G401 (cell line): ENCODE measurements around the gene RCVRN. TPM values are rescaled to one million over a fixed set of nuclear protein-coding genes. Genes with fewer than 3 reads are reported as not detected.
A peak's percentile ranks its signal among the peaks of the same experiment; 100 is the strongest.

Experiments used
- DNase-seq: peaks from one replicate; pipeline ENCODE4 v3.0.0-alpha.2; 2015; ENCODE audit warnings: low spot score
- in situ Hi-C: cut with HindIII; loops from 2 replicates; pipeline ENCODE4 v1.10.0; 2016; ENCODE audit warnings: low sequenced_read_pairs, mixed read lengths
- total RNA-seq: library from RNA; depleted of rRNA; stranded (reverse); fragments of >200 nt; shearing (Covaris generic); gene quantifications from 2 replicates; pipeline ENCODE4 v1.2.3, GENCODE V29; 2014

Gene RCVRN
- total RNA-seq, 1 experiment from 2014 or later = not detected

DNA sequence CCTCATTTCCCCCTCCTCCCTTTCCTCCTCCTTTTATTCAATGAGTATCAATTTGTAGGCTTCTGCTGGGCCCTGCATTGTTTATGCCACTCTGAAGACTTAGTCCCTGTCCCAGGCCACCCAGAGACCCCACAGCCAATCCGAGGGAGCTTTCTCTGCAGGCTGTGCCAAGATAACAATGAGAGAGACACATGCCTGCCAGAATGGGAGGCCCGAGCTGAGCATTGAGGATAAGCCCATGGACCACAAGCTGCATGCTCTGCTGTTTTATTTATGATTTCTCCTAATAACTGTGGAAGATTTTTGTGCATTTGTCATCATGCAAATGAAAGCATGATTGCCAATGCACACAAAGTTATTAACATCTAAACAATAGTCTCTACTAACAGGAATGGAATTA lies 3.0 kb downstream of the RCVRN start:
- no peak for DNase-seq
- in situ Hi-C loops = no loop called here

GRCh38 chr17:9900784-9901183 lies 4.3 kb downstream of the RCVRN start:
- in situ Hi-C loops = no loop called here
- DNase-seq = no peak

GRCh38 chr17:9900044-9900594 lies 5.0 kb downstream of the RCVRN start:
- no peak for DNase-seq
- in situ Hi-C loops = no loop called here

DNA sequence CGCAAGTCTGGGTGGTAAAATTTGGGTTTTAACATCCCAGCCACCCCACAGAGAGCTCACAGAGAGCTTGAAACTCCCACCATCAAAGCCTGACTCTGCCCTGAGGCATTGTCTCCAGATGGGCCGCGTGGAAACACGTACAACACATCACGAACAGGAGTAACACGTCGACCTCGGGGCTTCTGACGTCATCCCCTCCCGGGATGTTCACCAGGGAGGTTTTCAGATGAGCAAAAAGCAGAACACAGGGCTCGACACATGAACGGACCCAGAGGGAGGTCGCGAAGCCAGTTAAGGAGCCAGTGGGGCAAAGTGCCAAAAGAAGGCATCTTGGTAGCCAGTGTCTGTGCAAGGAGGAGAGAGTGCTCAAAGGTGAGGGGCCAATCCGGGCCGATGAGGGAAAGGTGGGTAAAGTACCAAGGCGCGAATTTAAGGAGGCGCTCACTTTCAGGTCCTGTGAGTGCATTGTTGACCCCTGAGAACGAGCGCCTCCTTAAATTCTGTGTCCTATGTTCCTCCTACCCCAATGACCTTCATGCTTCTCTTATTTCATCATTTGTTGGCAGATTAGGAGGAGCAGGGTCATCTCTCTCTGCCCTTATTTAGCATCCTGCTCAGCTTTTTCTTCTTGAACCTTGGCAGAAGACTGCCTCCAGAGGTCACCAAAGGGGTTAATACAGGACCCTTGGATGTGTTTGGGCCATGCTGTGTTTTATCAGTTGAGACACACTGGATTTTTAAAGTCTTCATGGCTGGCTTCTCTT lies 5.6 kb downstream of the RCVRN start:
- in situ Hi-C loops = no loop called here
- no peak for DNase-seq

DNA sequence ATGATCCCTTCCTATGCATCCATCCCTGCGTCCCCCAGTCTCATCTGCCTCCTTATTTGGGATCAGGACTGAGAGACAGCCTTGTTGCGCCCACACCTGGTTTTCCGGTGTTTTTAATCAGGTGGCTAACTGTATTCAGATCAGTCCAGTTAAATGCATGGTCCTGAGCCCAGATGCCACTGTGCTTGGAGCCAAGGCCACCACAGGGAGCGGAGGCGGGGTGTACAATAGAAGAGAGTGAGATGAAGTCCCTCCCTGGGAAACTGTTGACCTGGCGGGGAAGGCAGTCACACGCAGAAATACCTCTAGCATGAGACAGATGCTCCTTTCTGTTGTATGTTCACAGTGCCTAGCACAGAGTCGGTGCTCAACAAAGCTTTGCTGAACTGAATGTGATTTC lies 6.3 kb downstream of the RCVRN start:
- in situ Hi-C loops = no loop called here

GRCh38 chr17:9897372-9897968 lies 7.6 kb downstream of the RCVRN start:
- in situ Hi-C loops = no loop called here

More for the DNA sequence above, 6.3 kb downstream of the RCVRN start:
- DNase-seq = peak; percentile 71

GRCh38 chr17:9895923-9896322 lies 9.1 kb downstream of the RCVRN start:
- no peak for DNase-seq
- in situ Hi-C loops = no loop called here

More at GRCh38 chr17:9897372-9897968, 7.6 kb downstream of the RCVRN start:
- DNase-seq = no peak

DNA sequence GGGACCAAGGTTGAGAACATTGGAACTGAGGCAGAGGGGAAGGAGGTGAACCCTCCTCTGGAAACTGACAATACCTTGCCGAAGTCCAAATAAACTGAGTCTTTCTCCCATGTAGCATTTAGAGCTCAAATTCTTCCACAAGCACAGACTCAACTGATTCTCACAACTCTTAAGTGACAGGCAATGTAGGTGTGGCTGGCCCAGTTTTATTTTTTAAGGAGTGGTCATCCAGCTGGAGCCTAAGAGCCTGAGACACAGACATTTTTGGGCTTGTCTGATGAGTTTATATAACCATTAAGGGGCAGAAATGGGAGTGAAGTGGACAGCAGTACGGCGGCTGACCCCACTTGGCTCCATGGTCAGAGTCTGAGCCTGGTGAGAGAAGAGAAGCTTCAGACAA lies 10.8 kb downstream of the RCVRN start:
- no peak for DNase-seq
- in situ Hi-C loops = no loop called here

DNA sequence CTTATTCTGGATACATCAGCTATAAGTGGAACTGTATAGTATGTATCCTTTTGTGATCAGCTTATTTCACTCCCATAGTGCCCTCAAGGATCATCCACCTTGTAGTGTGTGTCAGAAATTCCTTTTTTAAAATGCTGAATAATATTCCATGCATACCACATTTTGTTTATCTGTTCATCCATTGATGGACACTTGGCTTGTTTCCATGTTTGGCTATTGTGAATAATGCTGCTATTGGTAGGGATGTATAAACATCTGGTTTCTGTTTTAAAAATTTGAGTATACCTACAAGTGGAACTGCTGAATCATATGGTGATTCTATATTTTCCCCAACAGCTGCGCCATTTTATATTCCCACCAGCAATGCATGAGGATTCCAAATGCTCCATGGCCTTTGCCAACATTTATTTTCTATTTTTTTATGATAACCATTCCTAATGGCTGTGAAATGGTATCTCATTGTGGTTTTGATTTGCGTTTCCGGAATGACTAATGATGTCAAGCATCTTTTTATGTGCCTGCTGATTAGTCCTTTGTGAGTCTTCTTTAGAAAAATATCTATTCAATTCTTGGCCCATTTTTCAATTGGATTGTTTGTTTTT lies 11.6 kb downstream of the RCVRN start:
- DNase-seq = no peak
- in situ Hi-C loops = no loop called here

DNA sequence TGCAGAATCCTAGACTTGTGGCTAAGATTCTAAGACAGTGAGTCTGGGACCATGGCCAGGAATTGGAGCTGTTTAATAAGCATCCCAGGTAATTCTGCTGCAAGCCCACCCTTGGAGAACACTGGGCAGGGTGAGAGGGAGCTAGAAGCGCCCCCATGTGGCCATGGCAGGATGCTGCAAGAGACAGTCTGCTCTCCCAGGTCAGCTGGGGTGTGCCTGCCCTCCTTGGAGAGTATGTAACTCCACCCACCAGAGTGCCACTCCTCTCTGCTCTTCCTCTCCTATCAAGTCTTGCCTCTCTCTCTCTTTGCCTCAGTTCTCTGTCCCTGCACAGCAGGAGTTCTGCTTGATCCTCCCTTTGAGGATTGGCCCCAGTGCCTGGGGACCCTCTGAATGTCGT lies 14.9 kb downstream of the RCVRN start:
- DNase-seq = no peak
- in situ Hi-C loops = no loop called here

- no peak for DNase-seq
- in situ Hi-C loops = no loop called here
These were observed 17.6 kb downstream of the RCVRN start for GRCh38 chr17:9887508-9887907.

GRCh38 chr17:9886141-9886930 lies 18.7 kb downstream of the RCVRN start:
- in situ Hi-C loops = no loop called here
- DNase-seq = peak; percentile 71

DNA sequence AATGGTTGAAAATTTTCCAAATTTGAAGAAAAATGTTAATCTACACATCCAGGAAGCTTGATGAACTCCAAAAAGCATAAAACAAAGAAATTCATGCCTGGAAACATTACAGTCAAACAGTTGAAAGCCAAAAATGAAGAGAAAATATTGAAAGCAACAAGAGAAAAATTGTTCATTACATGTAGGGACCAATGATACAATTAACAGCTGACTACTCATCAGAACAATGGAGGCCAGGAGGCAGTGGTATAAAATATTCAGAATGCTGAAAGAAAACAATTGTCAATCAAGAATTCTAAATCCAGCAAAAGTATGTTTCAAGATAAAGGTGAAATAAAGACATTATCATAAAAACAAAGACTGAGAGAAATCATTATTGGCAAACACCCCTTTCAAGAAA lies 21.6 kb downstream of the RCVRN start:
- in situ Hi-C loops = no loop called here
- no peak for DNase-seq

DNA sequence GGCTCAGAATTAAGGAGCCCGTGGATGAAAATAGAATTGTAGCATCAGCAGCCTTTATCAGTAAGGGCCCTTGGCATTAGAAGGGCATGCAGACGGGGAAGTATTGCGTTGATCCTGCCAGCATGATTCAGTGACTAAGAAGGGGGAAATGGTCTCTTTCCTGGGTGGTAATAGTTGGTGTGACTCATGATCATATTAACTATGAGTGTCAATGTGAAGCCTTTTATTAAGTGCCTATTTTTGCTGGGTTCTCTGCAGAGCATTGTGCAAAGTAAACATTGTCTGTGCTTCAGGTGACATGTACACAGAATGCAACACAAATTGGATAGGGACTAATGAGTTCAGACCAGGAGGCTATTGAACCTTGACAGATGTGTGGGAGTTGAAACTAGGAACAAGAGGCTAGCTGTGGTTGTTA lies 24.5 kb downstream of the RCVRN start:
- no peak for DNase-seq
- in situ Hi-C loops = no loop called here

DNA sequence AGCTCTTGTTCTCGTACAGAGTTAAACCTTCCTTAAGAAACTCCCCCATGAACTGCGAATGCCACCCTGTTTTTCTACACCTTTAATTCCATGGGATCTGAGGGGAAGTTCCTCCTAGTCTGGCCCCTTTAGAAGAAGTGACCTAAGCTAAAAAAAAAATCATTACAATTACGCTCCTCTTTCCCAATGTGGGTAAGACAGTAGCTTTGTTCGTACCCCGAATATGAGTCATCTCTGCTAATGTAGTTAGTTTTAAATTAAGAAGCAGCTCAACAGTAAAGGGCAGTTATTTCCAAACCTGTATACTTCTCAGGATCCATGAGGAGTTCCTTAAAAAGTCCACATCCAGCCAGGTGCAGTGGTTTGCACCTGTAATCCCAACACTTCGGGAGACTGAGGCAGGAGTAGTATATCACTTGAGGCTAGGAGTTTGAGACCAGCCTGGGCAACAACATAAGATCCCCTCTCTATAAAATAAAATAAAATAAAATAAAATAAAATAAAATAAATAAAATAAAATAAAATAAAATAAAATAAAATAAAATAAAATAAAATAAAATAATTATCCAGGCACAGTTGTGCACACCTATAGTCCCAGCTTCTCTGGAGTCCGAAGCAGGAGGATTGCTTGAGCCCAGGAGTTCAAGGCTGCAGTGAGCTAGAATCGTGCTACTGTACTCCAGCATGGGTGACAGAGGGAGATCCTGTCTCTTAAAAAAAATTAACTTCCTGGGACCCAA lies 26.1 kb downstream of the RCVRN start:
- DNase-seq = no peak
- in situ Hi-C loops = no loop called here

- in situ Hi-C loops = no loop called here
- DNase-seq = no peak
These were observed 26.7 kb downstream of the RCVRN start for GRCh38 chr17:9878356-9878755.

GRCh38 chr17:9875441-9875840 lies 29.6 kb downstream of the RCVRN start:
- in situ Hi-C loops = no loop called here
- no peak for DNase-seq

DNA sequence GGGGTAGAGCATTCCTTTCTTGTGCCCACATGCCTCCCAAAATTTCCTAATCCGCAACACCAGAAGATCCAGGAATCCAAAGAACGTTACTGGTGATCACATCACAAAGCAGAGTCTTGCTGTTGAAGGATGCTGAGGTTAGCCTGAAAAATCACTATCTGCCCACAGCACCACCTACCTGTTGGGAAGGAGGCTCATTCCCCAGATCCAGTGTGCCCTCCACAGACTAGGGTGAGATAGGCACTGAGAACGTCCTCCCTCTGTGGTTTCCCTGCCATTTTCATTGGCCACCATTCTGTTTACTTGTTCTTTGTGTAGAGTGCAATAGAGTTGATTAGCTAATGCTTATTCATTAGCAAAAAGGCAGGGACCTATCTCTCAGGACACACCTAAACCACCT lies 30.3 kb downstream of the RCVRN start:
- in situ Hi-C loops = no loop called here

DNA sequence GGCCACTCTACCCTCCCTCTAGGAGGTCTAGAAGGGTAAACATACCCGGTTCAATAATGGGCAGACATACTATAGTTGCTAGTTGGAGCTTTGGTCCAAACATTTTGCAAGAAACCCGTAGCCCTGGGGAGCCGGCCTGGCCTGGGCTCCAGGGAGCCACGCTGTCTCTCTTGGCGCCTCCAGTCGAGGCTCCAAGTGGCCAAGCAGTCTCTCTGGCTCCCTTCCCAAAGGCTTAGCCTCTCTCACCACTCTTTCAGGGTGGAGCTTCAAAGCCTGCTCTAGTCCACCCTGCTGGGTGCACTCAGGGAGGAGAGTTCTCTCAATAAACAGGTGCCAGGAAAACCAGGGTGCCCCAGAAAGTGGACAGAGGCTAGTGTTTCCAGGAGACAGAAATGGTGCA lies 32.2 kb downstream of the RCVRN start:
- in situ Hi-C loops = no loop called here

More for the DNA sequence above, 30.3 kb downstream of the RCVRN start:
- DNase-seq = no peak

More for the DNA sequence above, 32.2 kb downstream of the RCVRN start:
- no peak for DNase-seq
